Natural killer cell (primary cell): ENCODE results near the gene IRX1. TPM values are rescaled to one million over a fixed set of nuclear protein-coding genes. Genes with fewer than 3 reads are reported as not detected.

Experiments used
- ATAC-seq, 3 donors: fragments of 150-1000 bp in 2 of 3; fragments of 200-7000 bp in 1 of 3; cut with Tn5 transposase; 1 replicate in 1 of 3; 2 replicates in 2 of 3; pipeline ENCODE4 v1.10.0; 2021; ENCODE audit warnings: mild to moderate bottlenecking in 2 of 3, moderate library complexity in 2 of 3
- DNase-seq, 2 donors: peaks; one replicate each; pipeline versions ENCODE4 v3.0.0 to v3.0.0-alpha.2; 2013 to 2021; ENCODE audit warnings: mixed read lengths in 1 of 2
- H3K27ac ChIP-seq: one replicate; pipeline ENCODE4 v1.5.1; 2013; ENCODE audit warnings: mild to moderate bottlenecking, low read length
- H3K27me3 ChIP-seq: one replicate; pipeline ENCODE4 v1.6.1; 2013; ENCODE audit warnings: low read length; ENCODE audit not compliant: control insufficient read depth, insufficient read depth
- H3K36me3 ChIP-seq: one replicate; pipeline ENCODE4 v1.6.1; 2013; ENCODE audit warnings: low read length; ENCODE audit not compliant: control insufficient read depth, insufficient read depth
- H3K4me1 ChIP-seq: one replicate; pipeline ENCODE4 v1.6.1; 2013; ENCODE audit warnings: low read length; ENCODE audit not compliant: control insufficient read depth, insufficient read depth
- H3K4me3 ChIP-seq: one replicate; pipeline ENCODE4 v1.5.1; 2013; ENCODE audit warnings: low read length
- H3K9me3 ChIP-seq: one replicate; pipeline ENCODE4 v1.6.1; 2013; ENCODE audit warnings: low read length; ENCODE audit not compliant: control insufficient read depth, insufficient read depth
- H3K27ac Mint-ChIP-seq, 2 donors: one replicate each; pipeline ENCODE4 v1.8.0; 2022; ENCODE audit warnings: mild to moderate bottlenecking in 2 of 2, mixed read lengths in 2 of 2, moderate library complexity in 1 of 2
- H3K27me3 Mint-ChIP-seq, 2 donors: one replicate each; pipeline ENCODE4 v1.8.0; 2022; ENCODE audit warnings: low read depth in 2 of 2, mixed read lengths in 2 of 2
- H3K36me3 Mint-ChIP-seq: one replicate; pipeline ENCODE4 v1.8.0; 2022; ENCODE audit warnings: mixed read lengths
- H3K4me1 Mint-ChIP-seq, 2 donors: one replicate each; pipeline ENCODE4 v1.8.0; 2022; ENCODE audit warnings: mixed read lengths in 2 of 2
- H3K4me3 Mint-ChIP-seq: one replicate; pipeline ENCODE4 v1.8.0; 2022; ENCODE audit warnings: mild to moderate bottlenecking, moderate library complexity, mixed read lengths
- H3K9me3 Mint-ChIP-seq, 2 donors: one replicate each; pipeline ENCODE4 v1.8.0; 2022; ENCODE audit warnings: mixed read lengths in 2 of 2
- WGBS: methylation state at CpG from one replicate; pipeline ENCODE4 v1.1.7; 2013; ENCODE audit warnings: missing lambda C conversion rate; ENCODE audit not compliant: insufficient coverage; 5-methylcytosine and 5-hydroxymethylcytosine counted together
- intact Hi-C: fragments of 100-400 bp; cut with micrococcal nuclease; formaldehyde crosslinking; loops from one replicate; pipeline ENCODE4 v1.14.2; 2022
- total RNA-seq, 4 donors: library from RNA; stranded (reverse); fragments of 120-200 nt in 1 of 4; gene quantifications; one replicate each; pipeline versions ENCODE4 v1.2.3 to v1.2.4, GENCODE V29; 2013 to 2022
- TF ChIP-seq, protein P1 (sequence below): fragments of 200-600 bp; IDR thresholded peaks from one replicate; pipeline ENCODE4 v1.8.0; 2022; ENCODE audit warnings: antibody characterized with exemption

Gene IRX1
- total RNA-seq, 3 donors from 2014 or later (not counting 1 experiment from before 2014, with no cell fraction given) = not detected

DNA sequence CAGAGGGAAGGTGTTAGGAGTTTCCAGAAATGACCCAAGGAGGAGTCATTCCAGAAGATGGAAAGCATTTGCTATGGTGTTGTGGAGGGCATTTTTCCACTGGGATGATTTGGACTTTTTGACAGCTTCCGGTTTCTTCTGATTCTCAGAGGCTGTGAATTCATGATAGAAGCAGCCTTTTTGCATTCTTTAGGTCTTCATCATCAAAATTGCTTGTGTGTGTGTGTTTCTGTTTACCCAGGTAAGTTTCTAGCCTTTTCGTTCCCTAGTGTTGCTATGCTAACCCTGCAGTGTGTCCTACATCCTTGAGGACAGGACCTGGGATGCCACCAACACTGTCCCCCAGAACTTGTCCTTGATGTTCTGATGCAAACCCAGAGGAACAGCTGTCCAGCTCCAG is 19.6 kb downstream of the IRX1 start:
- H3K9me3 Mint-ChIP-seq = no peaks in the 10 kb centered on the region
- no peaks in the 10 kb centered on the region for H3K36me3 Mint-ChIP-seq
- Histone ChIP-seq H3K27ac (no peak overlapping the region), H3K4me1 (no peaks in the 10 kb centered on the region), H3K9me3 (no peaks in the 10 kb centered on the region), H3K4me3 (no peak overlapping the region), H3K36me3 (no peaks in the 10 kb centered on the region), H3K27me3 (no peaks in the 10 kb centered on the region)
- H3K4me1 Mint-ChIP-seq = no peaks in the 10 kb centered on the region
- TF ChIP-seq, protein P1, sequence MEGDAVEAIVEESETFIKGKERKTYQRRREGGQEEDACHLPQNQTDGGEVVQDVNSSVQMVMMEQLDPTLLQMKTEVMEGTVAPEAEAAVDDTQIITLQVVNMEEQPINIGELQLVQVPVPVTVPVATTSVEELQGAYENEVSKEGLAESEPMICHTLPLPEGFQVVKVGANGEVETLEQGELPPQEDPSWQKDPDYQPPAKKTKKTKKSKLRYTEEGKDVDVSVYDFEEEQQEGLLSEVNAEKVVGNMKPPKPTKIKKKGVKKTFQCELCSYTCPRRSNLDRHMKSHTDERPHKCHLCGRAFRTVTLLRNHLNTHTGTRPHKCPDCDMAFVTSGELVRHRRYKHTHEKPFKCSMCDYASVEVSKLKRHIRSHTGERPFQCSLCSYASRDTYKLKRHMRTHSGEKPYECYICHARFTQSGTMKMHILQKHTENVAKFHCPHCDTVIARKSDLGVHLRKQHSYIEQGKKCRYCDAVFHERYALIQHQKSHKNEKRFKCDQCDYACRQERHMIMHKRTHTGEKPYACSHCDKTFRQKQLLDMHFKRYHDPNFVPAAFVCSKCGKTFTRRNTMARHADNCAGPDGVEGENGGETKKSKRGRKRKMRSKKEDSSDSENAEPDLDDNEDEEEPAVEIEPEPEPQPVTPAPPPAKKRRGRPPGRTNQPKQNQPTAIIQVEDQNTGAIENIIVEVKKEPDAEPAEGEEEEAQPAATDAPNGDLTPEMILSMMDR = no peak
- DNase-seq (no peak), ATAC-seq (no peak)
- WGBS = 72% methylated on average over 2 of the region's 2 CpGs
- no peak overlapping the region for H3K4me3 Mint-ChIP-seq
- intact Hi-C loops = no loop called here
- H3K27ac Mint-ChIP-seq = no peak overlapping the region
- peaks cover 0 to 72% of the 10 kb centered on the region in 2 donors for H3K27me3 Mint-ChIP-seq

DNA sequence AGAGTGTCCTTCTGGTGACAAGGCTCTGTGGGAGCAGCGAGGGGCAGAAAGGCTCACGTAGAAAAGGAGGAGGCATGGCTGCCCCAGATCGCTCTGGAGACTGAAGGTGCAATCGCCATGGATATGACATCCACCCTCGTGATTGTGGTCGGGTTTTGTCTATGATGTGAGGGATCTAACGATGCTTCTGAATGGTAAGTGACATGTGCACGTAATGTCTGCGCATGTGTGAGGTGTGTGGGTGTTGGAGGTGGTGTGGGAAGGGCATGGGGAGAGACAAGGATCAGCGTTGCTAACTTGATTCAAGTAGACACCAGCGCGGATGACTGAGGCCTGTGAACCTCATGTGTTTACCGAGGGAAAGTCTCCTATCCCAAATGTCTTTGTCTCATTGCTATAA is 20.2 kb downstream of the IRX1 start:
- ATAC-seq = no peak
- H3K9me3 Mint-ChIP-seq = no peaks in the 10 kb centered on the region
- WGBS = 90% methylated on average over 13 of the region's 13 CpGs
- H3K27me3 Mint-ChIP-seq = peaks cover 0 to 69% of the 10 kb centered on the region in 2 donors
- TF ChIP-seq, protein P1 = no peak
- H3K36me3 ChIP-seq = no peaks in the 10 kb centered on the region
- DNase-seq = no peak
- intact Hi-C loops = no loop called here
- H3K9me3 ChIP-seq = no peaks in the 10 kb centered on the region
- H3K4me1 Mint-ChIP-seq = no peaks in the 10 kb centered on the region
- H3K27me3 ChIP-seq = no peaks in the 10 kb centered on the region
- no peak overlapping the region for H3K4me3 Mint-ChIP-seq
- H3K4me1 ChIP-seq = no peaks in the 10 kb centered on the region
- H3K27ac ChIP-seq = no peak overlapping the region
- H3K27ac Mint-ChIP-seq = no peak overlapping the region
- no peaks in the 10 kb centered on the region for H3K36me3 Mint-ChIP-seq
- H3K4me3 ChIP-seq = no peak overlapping the region

DNA sequence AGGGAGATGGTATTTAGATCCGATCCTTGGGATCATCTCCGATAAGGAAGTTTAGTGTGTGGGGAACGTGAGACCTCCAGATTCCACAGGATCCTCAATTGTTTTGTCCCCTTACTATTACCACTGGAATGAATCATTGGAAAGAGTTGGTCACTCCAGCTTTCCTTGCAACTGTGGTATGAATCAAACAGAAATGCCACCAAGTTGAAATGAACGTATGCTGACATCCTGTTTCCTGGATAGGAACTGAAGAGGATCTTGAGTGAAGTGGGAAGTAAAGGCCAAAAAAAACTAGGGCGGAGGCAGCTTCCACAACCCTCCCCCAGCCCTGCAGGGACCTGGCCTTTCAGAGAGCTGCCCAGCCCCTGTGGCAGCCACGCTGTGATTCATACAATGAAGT is 23.9 kb downstream of the IRX1 start:
- WGBS = 73% methylated on average over 5 of the region's 6 CpGs
- intact Hi-C loops = no loop called here
- Histone ChIP-seq H3K4me1 (no peaks in the 10 kb centered on the region), H3K27me3 (no peaks in the 10 kb centered on the region), H3K4me3 (no peak overlapping the region), H3K36me3 (no peaks in the 10 kb centered on the region), H3K27ac (no peak overlapping the region), H3K9me3 (no peaks in the 10 kb centered on the region)
- DNase-seq (no peak), ATAC-seq (no peak)
- no peak overlapping the region for H3K4me3 Mint-ChIP-seq
- no peaks in the 10 kb centered on the region for H3K4me1 Mint-ChIP-seq
- TF ChIP-seq, protein P1 = no peak
- H3K9me3 Mint-ChIP-seq = no peaks in the 10 kb centered on the region
- no peak overlapping the region for H3K27ac Mint-ChIP-seq
- H3K27me3 Mint-ChIP-seq = peaks cover 0 to 49% of the 10 kb centered on the region in 2 donors
- no peaks in the 10 kb centered on the region for H3K36me3 Mint-ChIP-seq

DNA sequence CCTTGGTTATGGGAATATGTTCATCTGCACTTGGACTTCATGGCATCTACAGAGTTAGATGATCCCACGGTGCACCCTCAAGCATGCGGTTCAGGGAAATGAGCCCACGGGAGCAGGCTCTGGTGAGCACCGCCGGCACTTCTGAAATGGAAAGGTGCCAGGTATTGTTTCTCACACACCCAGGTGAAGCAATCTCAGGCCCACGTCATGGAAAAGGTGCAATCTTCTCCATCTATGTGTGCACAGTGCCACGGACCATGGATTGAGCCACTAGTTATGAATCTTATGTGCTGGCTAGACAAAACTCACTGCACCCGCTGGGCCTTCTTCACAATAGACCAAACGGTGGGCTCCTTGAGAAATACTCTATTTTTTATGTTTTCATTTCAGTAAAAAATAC is 27.3 kb downstream of the IRX1 start:
- Histone ChIP-seq H3K4me3 (no peak overlapping the region), H3K9me3 (peaks cover 3% of the 10 kb centered on the region), H3K4me1 (no peaks in the 10 kb centered on the region), H3K36me3 (no peaks in the 10 kb centered on the region), H3K27me3 (no peaks in the 10 kb centered on the region), H3K27ac (no peak overlapping the region)
- Mint-ChIP-seq H3K4me1 (no peaks in the 10 kb centered on the region), H3K36me3 (no peaks in the 10 kb centered on the region), H3K27me3 (peaks cover 4 to 26% of the 10 kb centered on the region in 2 donors), H3K9me3 (peaks cover 0 to 7% of the 10 kb centered on the region in 2 donors), H3K27ac (no peak overlapping the region), H3K4me3 (no peak overlapping the region)
- no peak for DNase-seq
- intact Hi-C loops = no loop called here
- 88% methylated on average over 8 of the region's 9 CpGs for WGBS
- TF ChIP-seq, protein P1 = no peak
- ATAC-seq = no peak
